GM19023 (cell line): Measurements from ENCODE around the gene CD37.
"Not testable (repeated sequence)": the region's sequence is repeated elsewhere in the genome, so short reads cannot be mapped to it uniquely, and the experiment has no call there.

Source experiments
- ATAC-seq: cut with Tn5 transposase; IDR thresholded peaks from one replicate; pipeline ENCODE4 v1.9.1; 2021; ENCODE audit warnings: mild to moderate bottlenecking, moderate library complexity; ENCODE audit not compliant: unreplicated experiment

CD37 gene

GRCh38 chr19:49373174-49373573, 38.0 kb downstream of the CD37 start:
- not testable (repeated sequence) for ATAC-seq

- no peak for ATAC-seq
These were observed 39.6 kb downstream of the CD37 start for GRCh38 chr19:49374665-49375434.

- no peak for ATAC-seq
These were observed 43.3 kb downstream of the CD37 start for GRCh38 chr19:49378512-49378911.

- ATAC-seq: no peak
These were observed 45.2 kb downstream of the CD37 start for GRCh38 chr19:49380391-49380790.

GRCh38 chr19:49382639-49383038, 47.4 kb downstream of the CD37 start:
- no peak for ATAC-seq

- no peak for ATAC-seq
These were observed 48.4 kb downstream of the CD37 start for GRCh38 chr19:49383599-49383998.

GRCh38 chr19:49387936-49388372, 52.7 kb downstream of the CD37 start, which contains the start of gene KASH5:
Gene KASH5 (plus strand): TSS chr19:49388249. CDS start chr19:49390884, 2,635 bp downstream.
- no peak for ATAC-seq

- no peak for ATAC-seq
These were observed 54.2 kb downstream of the CD37 start for GRCh38 chr19:49389406-49389805.
